NCI-H345 treated with DMSO at 0.1 percent for 48 hours (cell line): Measurements from ENCODE around the gene EGF.
"Not testable (repeated sequence)": the region's sequence is repeated elsewhere in the genome, so short reads cannot be mapped to it uniquely, and the experiment has no call there.

Experiments
- DNase-seq: peaks from one replicate; lab custom pipeline; 2025; ENCODE audit not compliant: unreplicated experiment; lab: John Stamatoyannopoulos, UW

The EGF gene

DNA sequence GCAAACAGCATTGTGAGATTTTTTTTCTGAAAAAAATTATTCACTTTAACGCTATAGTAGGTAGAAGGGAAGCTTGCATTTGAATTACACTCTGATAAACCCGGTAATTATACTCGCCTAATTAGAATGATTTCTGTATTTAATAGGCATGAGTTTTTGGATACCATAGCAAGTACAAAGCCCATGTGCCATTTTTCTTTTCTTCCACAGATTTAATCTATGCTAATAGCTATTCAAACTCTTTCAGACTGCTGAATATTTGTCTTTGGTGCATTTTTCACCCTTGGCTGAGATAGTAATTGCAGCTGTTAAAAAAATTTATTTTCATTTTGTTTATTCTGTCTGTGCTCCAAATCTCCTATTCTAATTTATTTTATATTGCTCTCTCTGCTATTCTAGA is 113.0 kb downstream of the EGF start:
- DNase-seq: no peak

DNA sequence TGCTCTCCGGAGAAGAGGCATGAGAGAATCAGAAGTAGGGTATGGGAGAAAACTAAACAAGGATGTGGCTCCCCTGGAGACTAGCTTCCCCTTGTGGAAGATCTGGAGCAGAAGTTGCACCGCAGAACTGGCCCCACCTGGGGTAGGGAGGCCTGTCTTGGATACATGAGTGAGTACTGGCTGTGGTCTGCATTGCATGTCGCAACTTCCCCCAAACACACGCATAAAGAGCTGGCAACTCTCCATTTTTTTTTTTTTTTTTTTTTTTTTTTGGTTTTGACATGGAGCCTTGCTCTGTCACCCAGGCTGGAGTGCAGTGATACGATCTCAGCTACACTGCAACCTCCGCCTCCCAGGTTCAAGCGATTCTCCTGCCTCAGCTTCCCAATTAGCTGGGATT is 119.9 kb downstream of the EGF start:
- no peak for DNase-seq

DNA sequence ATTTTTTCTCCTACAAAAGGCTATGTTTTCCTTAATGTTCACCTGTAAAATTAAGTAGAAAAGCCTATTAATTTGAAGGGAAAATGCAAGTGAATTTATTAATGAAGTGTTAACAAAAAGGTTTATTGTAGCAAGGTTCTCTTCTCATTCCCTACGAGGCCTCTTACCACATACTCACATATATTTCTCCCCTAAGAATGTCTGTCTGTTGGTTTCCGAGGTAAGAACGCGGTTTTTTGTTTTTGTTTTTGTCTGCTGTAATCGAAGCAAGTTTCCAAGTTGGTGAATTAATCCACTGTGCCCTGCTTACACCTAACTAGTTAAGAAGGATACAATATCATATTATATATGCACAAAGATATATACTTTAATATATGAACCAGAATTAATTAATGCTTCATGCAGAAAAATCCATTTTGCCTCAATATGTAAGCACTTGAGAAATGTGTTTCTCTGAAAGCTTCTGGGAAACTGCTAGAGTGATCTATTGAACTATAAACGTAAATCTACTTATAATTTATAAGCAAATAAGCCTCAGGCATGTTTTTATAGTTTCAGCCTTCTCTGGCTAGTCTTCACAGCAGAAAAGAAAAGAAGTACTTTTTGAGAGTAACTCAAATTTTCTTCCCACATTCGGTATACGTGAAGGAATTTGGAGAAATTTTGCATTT is 120.8 kb downstream of the EGF start:
- no peak for DNase-seq

DNA sequence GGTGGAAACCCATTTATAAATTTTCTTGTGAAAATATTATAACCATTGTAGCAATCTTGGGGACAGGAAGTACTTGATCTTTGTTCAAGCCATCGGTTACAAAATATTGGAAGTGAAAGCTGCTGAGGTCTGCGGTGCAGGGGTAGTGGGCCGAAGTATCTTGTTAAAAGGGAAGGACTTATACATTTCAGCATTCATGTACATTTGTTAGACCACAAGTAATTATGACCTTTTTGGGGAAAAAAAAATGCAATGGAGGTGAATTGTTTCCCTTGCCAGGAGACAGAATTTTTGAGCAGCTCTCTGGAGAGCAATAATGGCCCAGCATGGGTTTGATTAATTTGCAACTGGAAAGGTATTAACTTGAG is 121.3 kb downstream of the EGF start:
- no peak for DNase-seq

DNA sequence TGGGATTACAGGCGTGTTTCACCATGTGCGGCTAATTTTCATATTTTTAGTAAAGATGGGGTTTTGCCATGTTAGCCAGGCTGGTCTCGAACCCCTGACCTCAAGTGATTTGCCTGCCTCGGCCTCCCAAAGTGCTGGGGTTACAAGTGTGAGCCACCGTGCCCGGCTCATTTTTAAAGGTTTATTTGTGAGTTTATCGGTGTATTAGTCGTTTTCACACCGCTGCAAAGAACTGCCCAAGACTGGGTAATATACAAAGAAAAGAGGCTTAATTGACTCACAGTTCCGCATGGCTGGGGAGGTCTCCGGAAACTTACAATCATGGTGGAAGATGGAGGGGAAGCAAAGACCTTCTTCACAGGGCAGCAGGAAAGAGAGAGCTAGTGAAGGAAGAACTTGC is 126.5 kb downstream of the EGF start:
- DNase-seq: not testable (repeated sequence)

DNA sequence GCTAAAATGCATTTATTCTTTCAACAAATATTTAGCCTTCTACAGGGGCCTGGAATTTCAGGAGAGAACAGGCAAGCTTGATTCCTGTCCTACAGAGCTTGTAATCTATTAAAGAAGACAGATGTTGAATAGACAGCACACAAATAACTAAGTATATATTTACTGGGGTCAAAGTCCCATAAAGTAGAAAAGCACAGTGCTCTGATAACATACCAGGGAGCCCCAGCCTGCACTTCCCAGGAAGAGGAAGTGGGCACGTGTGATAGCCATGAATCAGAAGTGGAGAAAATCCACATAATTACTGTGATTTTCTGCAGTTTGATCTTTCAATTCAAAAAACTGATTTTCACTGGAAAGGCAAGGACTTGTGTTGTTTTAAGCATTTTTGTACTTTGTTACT is 129.1 kb downstream of the EGF start:
- DNase-seq: no peak

DNA sequence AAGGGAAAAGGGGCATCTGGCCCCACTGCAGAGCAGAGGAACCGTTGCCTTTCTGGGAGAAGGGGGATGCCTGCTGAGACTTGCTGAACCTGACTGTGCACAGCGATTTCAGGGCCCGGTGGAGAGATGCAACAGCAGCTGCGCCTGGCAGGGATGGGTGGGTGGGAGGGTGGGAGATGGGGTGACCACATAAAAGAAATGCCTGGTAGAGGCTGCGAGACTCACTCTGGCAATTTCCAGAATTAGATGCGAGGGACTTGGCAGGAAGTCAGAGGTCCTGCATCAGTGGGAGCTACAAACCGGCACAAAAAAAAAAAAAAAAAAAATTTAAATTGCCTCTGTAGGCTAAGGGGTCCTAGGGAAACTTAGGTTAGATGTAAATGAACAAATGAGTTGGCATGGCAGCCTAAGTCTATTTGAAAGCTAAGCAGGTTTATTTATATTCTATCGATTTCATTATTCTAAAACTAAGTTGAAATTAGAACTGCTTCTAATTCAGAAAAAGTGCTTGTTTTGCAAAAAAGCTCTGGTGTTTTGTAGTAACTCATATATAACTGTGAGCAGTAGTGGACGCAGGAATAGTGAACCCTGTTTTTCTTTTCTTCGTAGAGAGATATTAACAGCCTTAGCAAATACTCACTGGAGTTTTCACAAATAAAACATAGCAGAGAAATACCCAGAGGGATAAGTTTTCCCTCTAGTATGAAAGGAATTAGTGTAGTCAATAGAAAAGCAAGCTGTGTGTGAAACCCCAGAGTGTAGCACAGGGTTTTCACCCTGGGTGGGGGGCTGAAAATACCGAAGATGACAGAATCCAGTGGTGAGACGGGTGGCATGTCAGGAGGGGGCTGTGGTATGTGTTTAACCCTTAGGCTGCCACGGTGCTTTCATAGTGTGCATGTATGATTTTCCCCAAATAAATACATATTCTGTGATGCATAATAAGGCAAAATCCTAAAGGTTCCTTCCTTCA is 130.1 kb downstream of the EGF start:
- DNase-seq: no peak

DNA sequence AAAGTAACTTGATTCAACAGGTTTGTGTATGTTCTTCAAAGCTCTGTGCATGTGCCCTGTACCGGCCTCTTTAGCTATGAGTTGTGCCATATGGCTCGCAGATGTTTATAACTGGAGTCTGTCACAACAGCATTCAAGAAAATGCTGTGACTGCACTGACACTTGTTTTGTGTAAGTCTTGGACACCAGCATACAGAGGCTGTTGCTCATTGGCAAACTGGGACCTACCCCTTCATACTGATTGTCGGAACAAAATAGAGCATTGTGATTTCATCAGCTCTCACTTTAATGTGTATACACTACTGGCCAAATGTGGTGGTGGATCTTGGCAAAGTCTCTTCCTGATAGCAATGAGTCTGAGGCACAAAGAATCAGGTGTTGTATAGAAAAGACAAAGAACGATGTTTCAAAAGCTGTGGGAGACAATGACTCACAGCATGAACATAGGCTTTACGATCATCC is 133.9 kb downstream of the EGF start:
- no peak for DNase-seq

DNA sequence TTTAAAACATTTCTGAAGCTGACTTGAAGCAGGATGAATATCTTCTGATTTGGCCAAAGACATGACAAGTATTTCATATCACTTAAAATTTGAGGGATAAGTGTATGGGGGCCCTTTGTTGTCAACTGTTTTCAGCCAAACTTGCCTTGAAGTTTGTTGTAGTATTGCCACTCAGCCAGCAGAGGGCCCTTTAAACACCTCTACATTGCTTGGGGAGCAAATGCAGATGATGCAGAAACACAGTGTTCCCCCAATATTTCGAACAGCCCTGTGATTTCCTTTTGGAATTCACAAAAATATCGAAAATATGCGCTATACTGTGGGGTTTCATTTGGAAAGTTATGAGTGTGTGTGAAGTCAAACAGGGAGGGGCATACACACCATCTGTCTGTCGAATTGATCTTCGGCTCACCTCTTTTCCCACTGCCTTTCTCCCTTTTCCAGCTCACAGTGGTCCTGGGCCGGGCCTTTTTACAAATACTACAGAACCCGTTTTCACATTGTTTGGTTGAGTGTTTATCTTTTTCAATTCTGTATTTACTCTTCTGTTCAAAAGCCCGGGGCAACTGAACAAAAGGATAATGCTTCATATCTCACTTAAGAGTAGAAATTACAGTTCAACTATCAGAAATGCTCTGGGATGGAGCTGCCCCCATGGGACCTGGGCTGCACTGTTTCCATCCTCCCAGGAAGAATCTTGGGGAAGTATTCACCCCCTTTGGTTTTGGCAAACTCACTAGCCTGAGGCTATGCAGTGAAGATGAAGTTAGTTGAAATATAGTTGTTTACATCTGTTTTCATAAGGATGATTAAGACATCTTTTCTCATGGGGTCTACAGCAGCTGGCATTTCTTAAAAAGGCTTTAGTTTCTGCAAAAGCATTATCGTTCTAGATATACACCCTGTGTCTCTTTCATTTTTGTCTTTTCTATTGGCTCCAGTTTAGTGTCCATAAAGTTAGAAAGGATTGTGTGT is 137.6 kb downstream of the EGF start:
- peak; percentile 51 for DNase-seq

DNA sequence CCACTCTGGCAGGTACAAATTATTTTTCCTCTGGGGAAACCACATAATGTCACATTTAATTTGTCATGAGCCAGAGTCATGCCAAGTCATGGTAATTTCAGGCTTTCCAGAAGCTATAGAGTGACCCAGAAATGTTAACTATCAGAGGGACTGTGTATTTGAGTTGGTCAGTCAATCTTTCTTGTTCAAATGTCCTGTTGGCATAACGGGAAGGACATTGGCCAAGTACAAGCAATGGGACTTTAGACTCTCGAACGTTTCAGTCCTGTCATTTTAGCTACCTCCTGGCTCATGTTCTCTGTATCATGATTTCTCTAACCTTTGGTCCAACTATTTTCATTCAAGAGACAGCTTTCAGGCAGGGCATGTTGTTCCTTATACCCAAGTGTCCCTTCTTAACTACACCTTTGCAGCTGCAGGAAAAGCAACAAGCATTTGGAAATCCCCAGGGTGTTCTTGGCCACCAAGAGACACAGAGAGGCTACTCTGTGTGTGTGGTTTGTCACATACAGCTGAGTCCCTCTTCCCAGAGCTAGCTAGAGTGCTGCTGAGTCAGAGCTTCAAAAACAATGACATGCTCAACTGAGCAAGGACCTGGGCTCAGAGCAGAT is 142.6 kb downstream of the EGF start:
- no peak for DNase-seq

DNA sequence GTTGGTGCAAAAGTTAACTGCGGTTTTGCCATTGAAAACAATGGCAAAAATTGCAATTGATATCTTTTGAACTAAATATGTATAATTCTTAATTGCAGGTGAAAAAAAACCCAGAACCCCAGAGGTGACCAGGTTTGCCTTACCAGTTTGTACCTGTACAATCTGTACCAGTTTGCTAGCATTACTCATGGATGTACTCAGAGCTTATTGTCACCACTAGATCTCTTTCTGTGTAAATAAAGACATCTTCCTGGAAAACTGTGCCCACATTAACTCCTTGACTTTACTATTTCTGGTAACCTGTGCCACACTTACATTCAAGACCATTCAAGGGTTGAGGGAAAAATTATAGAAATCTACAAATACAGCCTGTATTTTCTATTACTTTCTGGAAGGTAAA is 146.0 kb downstream of the EGF start:
- no peak for DNase-seq

DNA sequence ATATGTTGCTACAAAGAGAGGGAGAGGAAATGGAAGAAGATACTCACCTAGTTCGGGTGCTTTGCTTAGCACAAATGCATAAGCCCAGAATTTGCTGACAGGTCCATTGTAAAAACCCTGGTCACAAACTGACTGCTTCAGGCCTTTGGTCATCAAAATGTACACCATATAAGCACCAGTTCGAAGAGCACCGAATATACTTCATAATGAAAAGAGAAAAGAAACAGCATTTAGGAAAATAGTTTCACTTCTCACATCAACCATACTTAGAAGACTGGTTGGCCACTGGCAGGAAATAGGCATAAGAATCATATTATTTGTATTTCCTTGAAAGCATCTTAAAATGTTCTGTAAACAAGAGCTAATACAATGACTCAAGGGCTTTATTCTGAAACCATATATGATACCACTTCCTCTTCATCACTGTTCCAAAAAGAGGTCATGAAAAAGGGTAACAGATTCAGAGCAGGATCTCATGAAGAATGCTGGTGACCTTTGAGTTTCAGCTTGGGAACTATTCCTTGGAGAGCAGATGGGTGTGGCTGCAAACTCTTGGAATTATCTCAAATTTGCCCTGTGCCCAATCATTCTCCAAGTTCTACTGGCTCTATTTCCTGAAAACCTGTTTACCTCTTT is 147.0 kb downstream of the EGF start:
- no peak for DNase-seq

DNA sequence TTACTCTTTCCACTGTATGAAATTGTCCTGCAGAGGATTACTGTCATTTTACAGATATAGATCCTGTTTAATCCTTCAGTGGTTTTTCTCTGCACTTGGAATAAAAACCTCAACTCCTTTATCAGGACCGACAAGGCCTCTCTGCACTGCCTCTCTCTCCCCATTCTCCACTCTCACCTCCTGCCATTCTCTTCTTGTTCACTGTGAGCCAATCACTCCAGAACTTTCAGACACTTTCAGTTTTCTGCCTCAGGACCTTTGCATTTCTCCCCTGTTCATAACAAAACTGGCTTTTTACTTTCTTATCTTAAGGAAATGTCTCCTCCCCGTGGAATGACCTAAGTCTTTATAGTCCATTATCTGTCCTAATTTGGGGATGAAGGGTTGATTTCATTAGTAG is 148.4 kb downstream of the EGF start:
- no peak for DNase-seq
